Testis (tissue), 2 donors: ENCODE data around the gene GRIK2.

Experiments
- CTCF ChIP-seq, 3 experiments: fragments of 450-650 bp in 2 of 3; fragments of 200-600 bp in 1 of 3; sonication (generic) in 1 of 3; IDR thresholded peaks; one replicate each; pipeline ENCODE4 v1.5.1; 2016 to 2019; ENCODE audit warnings: antibody characterized with exemption in 3 of 3, mild to moderate bottlenecking in 2 of 3, moderate library complexity in 1 of 3
- POLR2A ChIP-seq: fragments of 450-650 bp; IDR thresholded peaks from one replicate; pipeline ENCODE4 v1.6.1; 2017; ENCODE audit warnings: antibody characterized with exemption, mild to moderate bottlenecking, moderate library complexity

GRCh38 chr6:101645770-101646169 lies 252.3 kb downstream of the GRIK2 start:
- TF ChIP-seq CTCF (IDR thresholded peaks at IDR 0.05): no peak
- no peak for TF ChIP-seq POLR2A
